Endothelial cell of umbilical vein (primary cell): ENCODE results near the gene ALOX12. TPM values are rescaled to one million over a fixed set of nuclear protein-coding genes. Genes with fewer than 3 reads are reported as not detected.

ENCODE experiments used
- BruUV-seq: library from RNA; stranded (reverse); fragments of 400-500 nt; replicated peaks from 2 replicates; lab custom pipeline; 2021; lab: Mats Ljungman, UMichigan
- CTCF ChIA-PET: fragments of 300-600, 350-600 bp; sonication (Branson Sonifier 250); formaldehyde crosslinking; loops from one replicate; lab custom pipeline; 2021; ENCODE audit warnings: antibody characterized with exemption, inconsistent platforms; lab: Charles Lee
- POLR2A ChIA-PET: fragments of 300-600, 350-600 bp; sonication (Branson Sonifier 250); formaldehyde crosslinking; loops from one replicate; lab custom pipeline; 2021; ENCODE audit warnings: antibody characterized with exemption, inconsistent platforms; lab: Charles Lee
- DNase-seq: peaks from one replicate; pipeline ENCODE4 v3.0.0-alpha.2; 2011; ENCODE audit warnings: low read depth, low spot score
- FAIRE-seq: peaks from 2 replicates; lab custom pipeline; 2011; peaks lifted over from hg19 to GRCh38; lab: Jason Lieb, UNC
- H2AFZ ChIP-seq: 2 replicates; pipeline ENCODE4 v1.6.0; 2012; ENCODE audit warnings: low read depth, low read length, control low read depth, inconsistent platforms
- H3K27ac ChIP-seq: 2 replicates; pipeline ENCODE4 v1.5.1; 2011; ENCODE audit warnings: low read depth, mild to moderate bottlenecking, control low read depth, low read length, moderate library complexity; ENCODE audit not compliant: insufficient read depth
- H3K27me3 ChIP-seq, 2 experiments: 2 replicates each; pipeline versions ENCODE4 v1.6.0 to v1.6.1; 2011; ENCODE audit warnings: low read length in 2 of 2, mixed read lengths in 1 of 2; ENCODE audit not compliant: control insufficient read depth in 2 of 2, insufficient read depth in 2 of 2
- H3K36me3 ChIP-seq, 2 experiments: 2 replicates in 1 of 2; 3 replicates in 1 of 2; pipeline ENCODE4 v1.5.1; 2011; ENCODE audit warnings: low read length in 2 of 2, mild to moderate bottlenecking in 1 of 2, moderate library complexity in 1 of 2; ENCODE audit not compliant: control insufficient read depth in 2 of 2, insufficient read depth in 2 of 2; ENCODE audit errors: extremely low read depth in 1 of 2
- H3K4me1 ChIP-seq: 3 replicates; pipeline ENCODE4 v1.5.1; 2011; ENCODE audit warnings: mild to moderate bottlenecking, low read length; ENCODE audit not compliant: control insufficient read depth, insufficient read depth; ENCODE audit errors: extremely low read depth
- H3K4me2 ChIP-seq: 2 replicates; pipeline ENCODE4 v1.6.1; 2011; ENCODE audit warnings: low read length, control low read depth, mixed read lengths; ENCODE audit not compliant: insufficient read depth
- H3K4me3 ChIP-seq, 3 experiments: fragments of 200-600 bp in 1 of 3; sonication (generic), shearing (Covaris generic) in 1 of 3; replicated peaks in 1 of 3; 2 replicates each; pipeline ENCODE4 v1.5.1; 2011 to 2016; ENCODE audit warnings: control low read depth in 3 of 3, low read length in 3 of 3, mild to moderate bottlenecking in 2 of 3, inconsistent platforms in 1 of 3, low read depth in 1 of 3, moderate library complexity in 1 of 3; ENCODE audit not compliant: insufficient read depth in 1 of 3
- H3K79me2 ChIP-seq: 2 replicates; pipeline ENCODE4 v1.6.0; 2012; ENCODE audit warnings: low read length, inconsistent platforms; ENCODE audit not compliant: control insufficient read depth, insufficient read depth
- H3K9ac ChIP-seq: replicated peaks from 2 replicates; pipeline ENCODE3; 2011; ENCODE audit warnings: low read length, control low read depth; ENCODE audit not compliant: insufficient read depth; ENCODE audit errors: extremely low read depth
- H3K9me1 ChIP-seq: replicated peaks from 3 replicates; pipeline ENCODE4 v1.6.0; 2011; ENCODE audit warnings: mild to moderate bottlenecking, low read length; ENCODE audit not compliant: control insufficient read depth, insufficient read depth; ENCODE audit errors: extremely low read depth
- H3K9me3 ChIP-seq: replicated peaks from 2 replicates; pipeline ENCODE4 v1.5.1; 2012; ENCODE audit warnings: low read length, inconsistent platforms; ENCODE audit not compliant: control insufficient read depth, insufficient read depth
- H4K20me1 ChIP-seq: replicated peaks from 2 replicates; pipeline ENCODE3; 2011; ENCODE audit warnings: mild to moderate bottlenecking, low read length; ENCODE audit not compliant: control insufficient read depth, insufficient read depth; ENCODE audit errors: extremely low read depth
- EZH2 ChIP-seq: IDR thresholded peaks from 2 replicates; pipeline ENCODE4 v1.6.1; 2012; ENCODE audit warnings: borderline replicate concordance, low read depth, mild to moderate bottlenecking, moderate library complexity, low read length, inconsistent platforms; ENCODE audit not compliant: severe bottlenecking
- FOS ChIP-seq: IDR thresholded peaks from 2 replicates; pipeline ENCODE4 v1.6.1; 2011; ENCODE audit warnings: mild to moderate bottlenecking, low read length, moderate library complexity, borderline replicate concordance; ENCODE audit not compliant: insufficient read depth
- GATA2 ChIP-seq: IDR thresholded peaks from 2 replicates; pipeline ENCODE4 v1.7.0; 2011; ENCODE audit warnings: low read depth, mild to moderate bottlenecking, moderate library complexity, mixed read lengths, low read length; ENCODE audit not compliant: insufficient read length, insufficient read depth
- JUN ChIP-seq: IDR thresholded peaks from 2 replicates; pipeline ENCODE4 v1.6.1; 2011; ENCODE audit warnings: borderline replicate concordance, low read depth; ENCODE audit not compliant: insufficient read length, insufficient read depth
- MAX ChIP-seq: IDR thresholded peaks from 2 replicates; pipeline ENCODE4 v1.6.1; 2011; ENCODE audit not compliant: insufficient read depth, insufficient read length
- MYC ChIP-seq: IDR thresholded peaks from one replicate; pipeline ENCODE4 v1.6.1; 2011; ENCODE audit warnings: mild to moderate bottlenecking, low read depth, low read length
- POLR2A ChIP-seq: IDR thresholded peaks from 2 replicates; pipeline ENCODE4 v1.6.1; 2012; ENCODE audit warnings: low read depth, mild to moderate bottlenecking, control low read depth, low read length
- POLR2AphosphoS5 ChIP-seq: IDR thresholded peaks from 2 replicates; pipeline ENCODE4 v1.6.1; 2012; ENCODE audit warnings: low read depth, mild to moderate bottlenecking, control low read depth, low read length, moderate library complexity; ENCODE audit not compliant: insufficient read depth
- dilution Hi-C: fragments of 300-500 bp; cut with MboI; formaldehyde crosslinking; loops from one replicate; pipeline ENCODE4 v1.15.0; 2019; ENCODE audit warnings: low sequenced_read_pairs; ENCODE audit not compliant: extremely low pct_ligation_motif_present
- intact Hi-C: fragments of 100-400 bp; cut with micrococcal nuclease; formaldehyde crosslinking; loops from one replicate; pipeline ENCODE4 v1.10.0; 2022
- polyA plus RNA-seq, 4 experiments: library from polyadenylated mRNA; depleted of rRNA in 3 of 4; stranded (reverse) in 3 of 4; unstranded in 1 of 4; fragments of >200 nt; gene quantifications; 2 replicates each; pipeline versions ENCODE4 v1.2.1 to v1.2.3, GENCODE V29; 2011 to 2012; ENCODE audit warnings: missing spikeins in 1 of 4
- total RNA-seq: library from RNA; stranded (reverse); gene quantifications from 2 replicates; pipeline ENCODE4 v1.2.3, GENCODE V29; 2021
- TF ChIP-seq, protein P1 (sequence below), 2 donors: IDR thresholded peaks; 1 replicate in 1 of 2; 2 replicates in 1 of 2; pipeline ENCODE4 v1.5.1; 2011; ENCODE audit warnings: low read length in 2 of 2, mild to moderate bottlenecking in 2 of 2, moderate library complexity in 2 of 2, control low read depth in 1 of 2, inconsistent platforms in 1 of 2, low read depth in 1 of 2; ENCODE audit not compliant: insufficient read depth in 1 of 2; ENCODE audit errors: extremely low read depth in 1 of 2

The ALOX12 gene
- total and polyA plus RNA-seq, 2 donors (not counting 3 experiments of a cell fraction or from before 2014, with no cell fraction given): not detected

- H2AFZ ChIP-seq: no peak overlapping the region
- ChIA-PET CTCF (interaction anchor here (1.0 to 1.9 kb wide), 4 partner anchors 15 to 74 kb away, joined by 3 to 8 read pairs (median 5); partner anchors contain the start of gene BCL6B), POLR2A (interaction anchor here (0.5 kb wide), 1 partner anchor 197 kb away, joined by 3 read pairs; no protein-coding TSS in a partner anchor)
- H3K4me1 ChIP-seq: no peaks in the 10 kb centered on the region
- no peaks in the 10 kb centered on the region for H3K9me1 ChIP-seq
- no peak for DNase-seq
- no peak overlapping the region for H3K4me2 ChIP-seq
- peaks cover 0 to 5% of the 10 kb centered on the region in 2 experiments for H3K27me3 ChIP-seq
- no peaks in the 10 kb centered on the region for H3K79me2 ChIP-seq
- dilution Hi-C loops (no loop called here), intact Hi-C loops (no loop called here)
- H3K4me3 ChIP-seq: no peak overlapping the region
- H3K27ac ChIP-seq: no peak overlapping the region
- BruUV-seq: no TSS peak
- H4K20me1 ChIP-seq: no peaks in the 10 kb centered on the region
- no peak for FAIRE-seq
- TF ChIP-seq, protein P1, sequence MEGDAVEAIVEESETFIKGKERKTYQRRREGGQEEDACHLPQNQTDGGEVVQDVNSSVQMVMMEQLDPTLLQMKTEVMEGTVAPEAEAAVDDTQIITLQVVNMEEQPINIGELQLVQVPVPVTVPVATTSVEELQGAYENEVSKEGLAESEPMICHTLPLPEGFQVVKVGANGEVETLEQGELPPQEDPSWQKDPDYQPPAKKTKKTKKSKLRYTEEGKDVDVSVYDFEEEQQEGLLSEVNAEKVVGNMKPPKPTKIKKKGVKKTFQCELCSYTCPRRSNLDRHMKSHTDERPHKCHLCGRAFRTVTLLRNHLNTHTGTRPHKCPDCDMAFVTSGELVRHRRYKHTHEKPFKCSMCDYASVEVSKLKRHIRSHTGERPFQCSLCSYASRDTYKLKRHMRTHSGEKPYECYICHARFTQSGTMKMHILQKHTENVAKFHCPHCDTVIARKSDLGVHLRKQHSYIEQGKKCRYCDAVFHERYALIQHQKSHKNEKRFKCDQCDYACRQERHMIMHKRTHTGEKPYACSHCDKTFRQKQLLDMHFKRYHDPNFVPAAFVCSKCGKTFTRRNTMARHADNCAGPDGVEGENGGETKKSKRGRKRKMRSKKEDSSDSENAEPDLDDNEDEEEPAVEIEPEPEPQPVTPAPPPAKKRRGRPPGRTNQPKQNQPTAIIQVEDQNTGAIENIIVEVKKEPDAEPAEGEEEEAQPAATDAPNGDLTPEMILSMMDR (IDR thresholded peaks at IDR 0.05; ENCODE audit: extremely low read depth in 1 of 2, insufficient read depth in 1 of 2, low read depth in 1 of 2, low read length in 2 of 2): no peak
- no peak for TF ChIP-seq EZH2
- no peak for TF ChIP-seq POLR2A
- no peak for TF ChIP-seq POLR2AphosphoS5
- TF ChIP-seq MYC: no peak
- TF ChIP-seq GATA2: no peak
- no peak for TF ChIP-seq MAX
- no peak for TF ChIP-seq FOS
- TF ChIP-seq JUN: no peak
- H3K36me3 ChIP-seq: no peaks in the 10 kb centered on the region
- no peaks in the 10 kb centered on the region for H3K9me3 ChIP-seq
- no peak overlapping the region for H3K9ac ChIP-seq
Measured at GRCh38 chr17:6985266-6985665, 10.6 kb upstream of the ALOX12 start.
